PC-3 (cell line): ENCODE results near the gene PRKAR1A.

ENCODE experiments used
- EZH2 ChIP-seq: fragments of 300-600 bp; sonication (generic); IDR thresholded peaks from one replicate; pipeline ENCODE4 v1.6.1; 2017; ENCODE audit warnings: antibody characterized with exemption, mild to moderate bottlenecking, low read length; ENCODE audit not compliant: unreplicated experiment
- EZH2phosphoT487 ChIP-seq: fragments of 300-600 bp; sonication (generic); IDR thresholded peaks from 2 replicates; pipeline ENCODE4 v1.6.1; 2018; ENCODE audit warnings: mild to moderate bottlenecking, antibody characterized with exemption, low read length, borderline replicate concordance
- TF ChIP-seq, protein P1 (sequence below): fragments of 300-600 bp; sonication (generic); conservative IDR thresholded peaks from 2 replicates; pipeline ENCODE4 v1.5.1; 2017; ENCODE audit warnings: antibody characterized with exemption, low read depth, mild to moderate bottlenecking, low read length

DNA sequence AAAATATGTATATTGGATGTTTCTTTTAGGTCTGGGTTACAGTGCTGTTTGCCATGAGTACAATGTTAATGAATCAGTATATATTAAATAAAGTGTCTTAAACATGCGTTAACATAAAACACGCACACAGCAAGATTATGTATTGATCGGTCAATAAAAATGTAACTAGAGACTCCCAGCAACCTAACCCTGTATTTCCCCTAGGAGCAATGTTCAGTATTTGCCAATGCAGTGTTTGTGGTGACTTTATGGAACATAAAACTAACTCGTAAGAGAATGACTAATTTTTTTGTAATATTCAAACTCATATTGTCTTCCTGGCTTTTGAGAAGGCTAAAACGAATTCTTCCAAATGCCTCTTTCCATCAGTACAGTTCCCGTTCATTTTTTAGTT lies 22.5 kb downstream of the PRKAR1A start:
- TF ChIP-seq, protein P1, sequence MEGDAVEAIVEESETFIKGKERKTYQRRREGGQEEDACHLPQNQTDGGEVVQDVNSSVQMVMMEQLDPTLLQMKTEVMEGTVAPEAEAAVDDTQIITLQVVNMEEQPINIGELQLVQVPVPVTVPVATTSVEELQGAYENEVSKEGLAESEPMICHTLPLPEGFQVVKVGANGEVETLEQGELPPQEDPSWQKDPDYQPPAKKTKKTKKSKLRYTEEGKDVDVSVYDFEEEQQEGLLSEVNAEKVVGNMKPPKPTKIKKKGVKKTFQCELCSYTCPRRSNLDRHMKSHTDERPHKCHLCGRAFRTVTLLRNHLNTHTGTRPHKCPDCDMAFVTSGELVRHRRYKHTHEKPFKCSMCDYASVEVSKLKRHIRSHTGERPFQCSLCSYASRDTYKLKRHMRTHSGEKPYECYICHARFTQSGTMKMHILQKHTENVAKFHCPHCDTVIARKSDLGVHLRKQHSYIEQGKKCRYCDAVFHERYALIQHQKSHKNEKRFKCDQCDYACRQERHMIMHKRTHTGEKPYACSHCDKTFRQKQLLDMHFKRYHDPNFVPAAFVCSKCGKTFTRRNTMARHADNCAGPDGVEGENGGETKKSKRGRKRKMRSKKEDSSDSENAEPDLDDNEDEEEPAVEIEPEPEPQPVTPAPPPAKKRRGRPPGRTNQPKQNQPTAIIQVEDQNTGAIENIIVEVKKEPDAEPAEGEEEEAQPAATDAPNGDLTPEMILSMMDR: no peak
- TF ChIP-seq EZH2: no peak
- no peak for TF ChIP-seq EZH2phosphoT487
